ENCODE data around the gene PTPN4. TPM values are rescaled to one million over a fixed set of nuclear protein-coding genes. Genes with fewer than 3 reads are reported as not detected.

Gene PTPN4
- polyA plus RNA-seq, 1 experiment: 11.8 TPM

DNA sequence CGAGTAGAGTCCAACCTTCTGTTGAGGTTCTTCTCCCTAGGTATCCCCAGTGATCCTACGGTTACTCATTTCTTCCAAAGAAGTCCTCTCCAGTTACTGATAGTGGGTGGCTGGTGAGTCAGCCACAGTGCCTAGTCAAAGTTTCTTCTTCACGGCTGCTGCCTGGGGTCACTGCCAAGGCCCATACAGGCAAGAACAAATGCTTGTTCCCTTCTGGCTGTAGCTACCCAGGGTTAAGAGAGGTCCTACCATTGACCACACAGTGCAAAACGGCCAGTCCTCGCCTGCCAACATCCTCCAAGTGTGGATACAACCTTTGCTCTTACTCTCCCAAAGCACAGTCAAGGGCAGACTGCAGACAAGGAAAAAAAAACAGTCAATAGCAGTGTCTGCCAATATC lies 2.9 kb upstream of the PTPN4 start:
- ChIA-PET POLR2A (no interaction called here), CTCF (interaction anchor here (0.6 to 1.8 kb wide), 3 partner anchors 18 to 556 kb away, joined by 3 to 7 read pairs (median 4); no protein-coding TSS in a partner anchor)
- H3K27me3 ChIP-seq (ENCODE audit: control insufficient read depth, insufficient read depth, low read length): no peaks in the 10 kb centered on the region
- DNase-seq (ENCODE audit: low read depth): no peak
- H3K4me3 ChIP-seq (ENCODE audit: low read depth, low read length): no peak overlapping the region
- H3K36me3 ChIP-seq (ENCODE audit: control insufficient read depth, insufficient read depth, low read length): no peaks in the 10 kb centered on the region
- TF ChIP-seq, protein P1, sequence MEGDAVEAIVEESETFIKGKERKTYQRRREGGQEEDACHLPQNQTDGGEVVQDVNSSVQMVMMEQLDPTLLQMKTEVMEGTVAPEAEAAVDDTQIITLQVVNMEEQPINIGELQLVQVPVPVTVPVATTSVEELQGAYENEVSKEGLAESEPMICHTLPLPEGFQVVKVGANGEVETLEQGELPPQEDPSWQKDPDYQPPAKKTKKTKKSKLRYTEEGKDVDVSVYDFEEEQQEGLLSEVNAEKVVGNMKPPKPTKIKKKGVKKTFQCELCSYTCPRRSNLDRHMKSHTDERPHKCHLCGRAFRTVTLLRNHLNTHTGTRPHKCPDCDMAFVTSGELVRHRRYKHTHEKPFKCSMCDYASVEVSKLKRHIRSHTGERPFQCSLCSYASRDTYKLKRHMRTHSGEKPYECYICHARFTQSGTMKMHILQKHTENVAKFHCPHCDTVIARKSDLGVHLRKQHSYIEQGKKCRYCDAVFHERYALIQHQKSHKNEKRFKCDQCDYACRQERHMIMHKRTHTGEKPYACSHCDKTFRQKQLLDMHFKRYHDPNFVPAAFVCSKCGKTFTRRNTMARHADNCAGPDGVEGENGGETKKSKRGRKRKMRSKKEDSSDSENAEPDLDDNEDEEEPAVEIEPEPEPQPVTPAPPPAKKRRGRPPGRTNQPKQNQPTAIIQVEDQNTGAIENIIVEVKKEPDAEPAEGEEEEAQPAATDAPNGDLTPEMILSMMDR (IDR thresholded peaks at IDR 0.05; ENCODE audit: insufficient read depth, low read depth, low read length): no peak

DNA sequence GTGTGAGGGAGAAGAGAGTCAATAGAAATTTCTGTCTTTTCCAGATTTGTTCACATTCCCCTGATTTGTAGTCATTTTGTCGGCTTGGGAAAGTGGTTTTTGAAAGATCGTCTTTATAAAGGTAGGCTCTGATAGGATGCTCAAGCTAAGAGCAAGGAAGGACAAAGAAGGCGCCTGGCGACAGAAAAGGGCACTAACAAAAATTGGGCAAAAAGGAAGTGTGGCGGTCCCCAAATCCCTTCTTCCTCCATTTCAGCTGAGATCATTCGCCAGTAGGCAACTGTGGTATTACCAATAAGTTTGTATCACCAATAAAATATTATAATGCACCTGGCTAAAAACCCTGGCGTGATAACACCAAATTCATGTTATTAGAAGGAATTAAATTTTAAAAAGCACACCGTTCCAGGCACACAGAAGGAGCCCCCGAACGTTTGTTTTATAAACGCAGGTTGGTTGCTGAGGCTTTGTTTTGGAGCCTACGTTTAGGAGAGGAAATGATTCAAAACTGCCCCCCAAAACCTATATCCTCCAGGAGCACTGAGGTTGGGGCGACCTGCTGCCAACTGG lies 756 bp upstream of the PTPN4 start:
- TF ChIP-seq, protein P1 (IDR thresholded peaks at IDR 0.05; ENCODE audit: insufficient read depth, low read depth, low read length): no peak
- Histone ChIP-seq H3K36me3 (ENCODE audit: control insufficient read depth, insufficient read depth, low read length) (no peaks in the 10 kb centered on the region), H3K4me3 (ENCODE audit: low read depth, low read length) (peak overlapping the region; percentile 65), H3K27me3 (ENCODE audit: control insufficient read depth, insufficient read depth, low read length) (no peaks in the 10 kb centered on the region)
- no peak for DNase-seq (ENCODE audit: low read depth)
- POLR2A ChIA-PET: no interaction called here
- CTCF ChIA-PET: interaction anchor here (1.0 to 1.6 kb wide), 4 partner anchors 11 to 65 kb away, joined by 3 to 8 read pairs (median 4); no protein-coding TSS in a partner anchor

DNA sequence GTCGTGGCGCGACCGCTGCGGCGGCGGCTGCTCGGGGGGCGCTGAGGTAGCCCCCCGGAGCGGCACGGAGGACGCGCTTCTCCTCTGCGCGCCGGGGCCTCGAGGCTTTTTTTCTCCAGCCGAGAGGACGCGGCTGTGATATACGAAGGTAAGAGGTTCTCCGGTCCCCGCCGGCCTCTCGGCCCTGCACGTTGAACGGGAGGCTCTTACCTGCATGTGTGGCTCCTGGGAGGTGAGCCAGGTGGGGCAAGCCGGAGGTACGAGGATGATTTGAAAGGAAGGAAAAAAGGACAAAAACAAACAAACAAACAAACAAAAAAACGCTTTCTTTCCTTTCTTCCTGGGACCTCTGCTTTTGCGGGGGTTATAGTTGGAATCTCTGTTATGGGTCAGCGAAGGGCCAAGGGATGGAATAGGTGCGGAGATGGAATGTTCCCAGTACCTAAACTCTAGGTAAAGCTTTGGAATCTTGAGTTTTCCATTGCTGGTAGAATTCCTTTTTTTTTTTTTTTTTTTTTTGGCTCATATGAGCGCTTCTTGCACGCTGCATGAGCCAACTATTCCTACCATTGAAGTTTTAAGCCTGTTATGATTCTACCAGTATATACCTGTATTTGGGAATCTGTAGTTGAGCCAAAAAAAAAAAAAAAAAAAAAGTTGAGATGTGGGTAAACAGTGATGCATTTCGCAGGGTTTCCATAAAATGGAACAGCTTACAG lies 674 bp downstream of the PTPN4 start:
- Histone ChIP-seq H3K36me3 (ENCODE audit: control insufficient read depth, insufficient read depth, low read length) (no peaks in the 10 kb centered on the region), H3K27me3 (ENCODE audit: control insufficient read depth, insufficient read depth, low read length) (no peaks in the 10 kb centered on the region), H3K4me3 (ENCODE audit: low read depth, low read length) (peak overlapping the region; percentile 65)
- CTCF ChIA-PET: interaction anchor here (1.0 to 1.6 kb wide), 4 partner anchors 12 to 63 kb away, joined by 3 to 8 read pairs (median 4); no protein-coding TSS in a partner anchor
- POLR2A ChIA-PET: no interaction called here
- no peak for DNase-seq (ENCODE audit: low read depth)
- TF ChIP-seq, protein P1 (IDR thresholded peaks at IDR 0.05; ENCODE audit: insufficient read depth, low read depth, low read length): no peak

DNA sequence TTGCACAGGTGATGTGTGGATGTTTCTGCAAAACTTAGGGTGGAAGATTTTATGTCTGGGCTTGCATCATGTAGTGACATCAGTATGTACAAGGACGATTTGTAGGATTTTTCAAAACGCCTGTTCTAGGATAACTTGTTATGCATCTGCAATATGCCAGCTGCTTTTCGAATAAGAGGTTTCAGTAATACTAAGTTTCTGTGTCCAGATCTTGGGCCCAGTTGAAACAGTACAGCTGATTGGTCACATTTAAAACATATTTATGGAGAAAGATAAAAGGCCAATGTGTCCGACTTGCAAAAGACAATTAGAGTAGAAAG lies 1.2 kb downstream of the PTPN4 start:
- CTCF ChIA-PET: interaction anchor here (1.0 to 1.2 kb wide), 2 partner anchors 11 to 13 kb away, joined by 3 read pairs; no protein-coding TSS in a partner anchor
- POLR2A ChIA-PET: no interaction called here
- no peak for DNase-seq (ENCODE audit: low read depth)

DNA sequence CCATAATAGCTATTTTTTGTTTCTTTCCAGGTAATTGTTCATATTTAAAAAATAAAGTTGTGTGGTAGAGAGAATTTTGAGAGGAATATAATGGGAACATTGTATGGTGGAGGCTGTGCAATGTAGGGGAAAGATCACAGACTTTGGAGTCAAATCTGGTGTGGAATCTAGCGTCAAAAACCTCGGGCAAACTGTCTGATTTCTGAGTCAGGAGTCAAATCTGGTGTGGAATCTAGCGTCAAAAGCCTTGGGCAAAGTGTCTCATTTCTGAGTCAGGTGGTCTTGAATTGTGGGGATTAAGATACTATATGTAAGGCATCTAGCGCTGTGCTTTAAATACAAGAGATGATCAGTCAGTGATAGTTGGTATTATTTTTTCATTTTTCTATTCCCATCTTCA lies 5.1 kb downstream of the PTPN4 start:
- Histone ChIP-seq H3K4me3 (ENCODE audit: low read depth, low read length) (no peak overlapping the region), H3K27me3 (ENCODE audit: control insufficient read depth, insufficient read depth, low read length) (no peaks in the 10 kb centered on the region), H3K36me3 (ENCODE audit: control insufficient read depth, insufficient read depth, low read length) (no peaks in the 10 kb centered on the region)
- ChIA-PET POLR2A (no interaction called here), CTCF (no interaction called here)
- DNase-seq (ENCODE audit: low read depth): no peak
- TF ChIP-seq, protein P1 (IDR thresholded peaks at IDR 0.05; ENCODE audit: insufficient read depth, low read depth, low read length): no peak

More for the DNA sequence above, 1.2 kb downstream of the PTPN4 start:
- Histone ChIP-seq H3K36me3 (ENCODE audit: control insufficient read depth, insufficient read depth, low read length) (no peaks in the 10 kb centered on the region), H3K4me3 (ENCODE audit: low read depth, low read length) (peak overlapping the region; percentile 65), H3K27me3 (ENCODE audit: control insufficient read depth, insufficient read depth, low read length) (no peaks in the 10 kb centered on the region)
- TF ChIP-seq, protein P1 (IDR thresholded peaks at IDR 0.05; ENCODE audit: insufficient read depth, low read depth, low read length): no peak
